Natural killer cell (primary cell): Measurements from ENCODE around the gene SP110. TPM values are rescaled to one million over a fixed set of nuclear protein-coding genes. Genes with fewer than 3 reads are reported as not detected.

Experiments
- ATAC-seq, 3 donors: fragments of 150-1000 bp in 2 of 3; fragments of 200-7000 bp in 1 of 3; cut with Tn5 transposase; 1 replicate in 1 of 3; 2 replicates in 2 of 3; pipeline ENCODE4 v1.10.0; 2021; ENCODE audit warnings: mild to moderate bottlenecking in 2 of 3, moderate library complexity in 2 of 3
- DNase-seq, 2 donors: peaks; one replicate each; pipeline versions ENCODE4 v3.0.0 to v3.0.0-alpha.2; 2013 to 2021; ENCODE audit warnings: mixed read lengths in 1 of 2
- H3K27ac ChIP-seq: one replicate; pipeline ENCODE4 v1.5.1; 2013; ENCODE audit warnings: mild to moderate bottlenecking, low read length
- H3K27me3 ChIP-seq: one replicate; pipeline ENCODE4 v1.6.1; 2013; ENCODE audit warnings: low read length; ENCODE audit not compliant: control insufficient read depth, insufficient read depth
- H3K36me3 ChIP-seq: one replicate; pipeline ENCODE4 v1.6.1; 2013; ENCODE audit warnings: low read length; ENCODE audit not compliant: control insufficient read depth, insufficient read depth
- H3K4me1 ChIP-seq: one replicate; pipeline ENCODE4 v1.6.1; 2013; ENCODE audit warnings: low read length; ENCODE audit not compliant: control insufficient read depth, insufficient read depth
- H3K4me3 ChIP-seq: one replicate; pipeline ENCODE4 v1.5.1; 2013; ENCODE audit warnings: low read length
- H3K9me3 ChIP-seq: one replicate; pipeline ENCODE4 v1.6.1; 2013; ENCODE audit warnings: low read length; ENCODE audit not compliant: control insufficient read depth, insufficient read depth
- H3K27ac Mint-ChIP-seq, 2 donors: one replicate each; pipeline ENCODE4 v1.8.0; 2022; ENCODE audit warnings: mild to moderate bottlenecking in 2 of 2, mixed read lengths in 2 of 2, moderate library complexity in 1 of 2
- H3K27me3 Mint-ChIP-seq, 2 donors: one replicate each; pipeline ENCODE4 v1.8.0; 2022; ENCODE audit warnings: low read depth in 2 of 2, mixed read lengths in 2 of 2
- H3K36me3 Mint-ChIP-seq: one replicate; pipeline ENCODE4 v1.8.0; 2022; ENCODE audit warnings: mixed read lengths
- H3K4me1 Mint-ChIP-seq, 2 donors: one replicate each; pipeline ENCODE4 v1.8.0; 2022; ENCODE audit warnings: mixed read lengths in 2 of 2
- H3K4me3 Mint-ChIP-seq: one replicate; pipeline ENCODE4 v1.8.0; 2022; ENCODE audit warnings: mild to moderate bottlenecking, moderate library complexity, mixed read lengths
- H3K9me3 Mint-ChIP-seq, 2 donors: one replicate each; pipeline ENCODE4 v1.8.0; 2022; ENCODE audit warnings: mixed read lengths in 2 of 2
- CTCF ChIP-seq: fragments of 200-600 bp; IDR thresholded peaks from one replicate; pipeline ENCODE4 v1.8.0; 2022; ENCODE audit warnings: antibody characterized with exemption
- WGBS: methylation state at CpG from one replicate; pipeline ENCODE4 v1.1.7; 2013; ENCODE audit warnings: missing lambda C conversion rate; ENCODE audit not compliant: insufficient coverage; 5-methylcytosine and 5-hydroxymethylcytosine counted together
- intact Hi-C: fragments of 100-400 bp; cut with micrococcal nuclease; formaldehyde crosslinking; loops from one replicate; pipeline ENCODE4 v1.14.2; 2022
- total RNA-seq, 4 donors: library from RNA; stranded (reverse); fragments of 120-200 nt in 1 of 4; gene quantifications; one replicate each; pipeline versions ENCODE4 v1.2.3 to v1.2.4, GENCODE V29; 2013 to 2022

The SP110 gene
- total RNA-seq, 3 donors from 2014 or later (not counting 1 experiment from before 2014, with no cell fraction given): 92.7 to 132 (median 97.9) TPM

GRCh38 chr2:230250231-230250630, 30.4 kb upstream of the SP110 start:
- H3K36me3 ChIP-seq: peaks cover 43% of the 10 kb centered on the region
- no peaks in the 10 kb centered on the region for H3K4me1 Mint-ChIP-seq
- intact Hi-C loops: no loop called here

GRCh38 chr2:230246206-230246605, 26.4 kb upstream of the SP110 start:
- no peak overlapping the region for H3K27ac Mint-ChIP-seq
- H3K4me3 ChIP-seq: no peak overlapping the region
- no peaks in the 10 kb centered on the region for H3K27me3 Mint-ChIP-seq
- H3K9me3 Mint-ChIP-seq: no peaks in the 10 kb centered on the region
- DNase-seq (no peak), ATAC-seq (no peak)
- no peak overlapping the region for H3K27ac ChIP-seq
- no peaks in the 10 kb centered on the region for H3K4me1 Mint-ChIP-seq
- intact Hi-C loops: no loop called here
- TF ChIP-seq CTCF: no peak
- no peaks in the 10 kb centered on the region for H3K27me3 ChIP-seq
- 78% methylated on average over 3 of the region's 3 CpGs for WGBS
- H3K36me3 ChIP-seq: peaks cover 40% of the 10 kb centered on the region
- no peak overlapping the region for H3K4me3 Mint-ChIP-seq
- no peaks in the 10 kb centered on the region for H3K4me1 ChIP-seq
- H3K9me3 ChIP-seq: no peaks in the 10 kb centered on the region
- peaks cover 5% of the 10 kb centered on the region for H3K36me3 Mint-ChIP-seq

More at GRCh38 chr2:230250231-230250630, 30.4 kb upstream of the SP110 start:
- ATAC-seq: no peak
- Histone ChIP-seq H3K27ac (no peak overlapping the region), H3K27me3 (no peaks in the 10 kb centered on the region), H3K4me3 (no peak overlapping the region), H3K9me3 (no peaks in the 10 kb centered on the region), H3K4me1 (peaks cover 3% of the 10 kb centered on the region)
- no peak overlapping the region for H3K27ac Mint-ChIP-seq
- no peak for TF ChIP-seq CTCF
- DNase-seq: no peak
- no peaks in the 10 kb centered on the region for H3K9me3 Mint-ChIP-seq
- WGBS: 98% methylated on average over 2 of the region's 2 CpGs
- H3K36me3 Mint-ChIP-seq: no peaks in the 10 kb centered on the region
- H3K4me3 Mint-ChIP-seq: no peak overlapping the region
- no peaks in the 10 kb centered on the region for H3K27me3 Mint-ChIP-seq

GRCh38 chr2:230244211-230244610, 24.4 kb upstream of the SP110 start:
- Histone ChIP-seq H3K27ac (no peak overlapping the region), H3K4me3 (no peak overlapping the region), H3K4me1 (no peaks in the 10 kb centered on the region), H3K36me3 (peaks cover 50% of the 10 kb centered on the region), H3K27me3 (no peaks in the 10 kb centered on the region), H3K9me3 (no peaks in the 10 kb centered on the region)
- Mint-ChIP-seq H3K4me3 (no peak overlapping the region), H3K27me3 (no peaks in the 10 kb centered on the region), H3K27ac (no peak overlapping the region), H3K36me3 (peaks cover 14% of the 10 kb centered on the region), H3K9me3 (no peaks in the 10 kb centered on the region), H3K4me1 (no peaks in the 10 kb centered on the region)
- intact Hi-C loops: no loop called here
- no peak for ATAC-seq
- DNase-seq: no peak
- no peak for TF ChIP-seq CTCF
- 96% methylated on average over 2 of the region's 2 CpGs for WGBS

GRCh38 chr2:230234845-230235244, 15.1 kb upstream of the SP110 start:
- Histone ChIP-seq H3K27me3 (no peaks in the 10 kb centered on the region), H3K9me3 (peaks cover 3% of the 10 kb centered on the region), H3K27ac (no peak overlapping the region), H3K4me3 (no peak overlapping the region), H3K36me3 (peaks cover 51% of the 10 kb centered on the region), H3K4me1 (peaks cover 4% of the 10 kb centered on the region)
- no peak for TF ChIP-seq CTCF
- 90% methylated on average over 3 of the region's 3 CpGs for WGBS
- Mint-ChIP-seq H3K27me3 (no peaks in the 10 kb centered on the region), H3K36me3 (peaks cover 34% of the 10 kb centered on the region), H3K9me3 (peaks cover 3 to 5% of the 10 kb centered on the region in 2 donors), H3K27ac (peak overlapping the region in 1 of 2 donors; percentile 19), H3K4me1 (peaks cover 27 to 48% of the 10 kb centered on the region in 2 donors), H3K4me3 (no peak overlapping the region)
- no peak for ATAC-seq
- no peak for DNase-seq
- intact Hi-C loops: no loop called here
